ENCODE data around the gene SPARCL1. TPM values are rescaled to one million over a fixed set of nuclear protein-coding genes. Genes with fewer than 3 reads are reported as not detected.

The SPARCL1 gene
- polyA plus RNA-seq, 1 donor (not counting 4 experiments of a cell fraction or from before 2014, with no cell fraction given), result not detected

DNA sequence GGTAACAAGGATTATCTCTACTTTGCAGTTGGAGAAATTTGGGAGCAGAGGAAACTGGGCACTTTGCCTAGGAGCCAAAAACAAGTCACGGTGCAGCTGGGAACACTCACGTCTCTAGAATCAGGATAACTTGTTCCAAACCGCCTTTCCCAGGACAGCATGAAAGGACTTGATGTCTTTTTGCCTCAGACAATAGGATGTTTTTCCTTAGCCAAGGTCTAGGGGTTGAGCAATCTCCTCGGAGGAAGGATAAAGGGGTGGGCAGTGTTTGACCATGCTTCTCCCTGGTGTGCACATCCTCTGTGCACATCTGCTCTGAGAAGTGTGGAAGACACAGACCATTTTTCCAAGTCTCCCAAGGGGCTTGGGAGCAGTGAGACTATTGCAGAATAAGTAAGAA is 1.7 kb upstream of the SPARCL1 start:
- no peaks in the 10 kb centered on the region for H4K20me1 ChIP-seq (ENCODE audit: control insufficient read depth, extremely low read depth, insufficient read depth, low read length)
- no peak overlapping the region for H3K4me3 ChIP-seq (ENCODE audit: control insufficient read depth in 2 of 3, extremely low read depth in 1 of 3, insufficient read depth in 2 of 3, low read depth in 1 of 3, low read length in 3 of 3)
- H2AFZ ChIP-seq (ENCODE audit: control insufficient read depth, low read length), result no peak overlapping the region
- DNase-seq (ENCODE audit: low read depth, low spot score) (peak; percentile 26), FAIRE-seq (peak; percentile 96)
- dilution Hi-C loops (cut with MboI; ENCODE audit: extremely low pct_ligation_motif_present, low sequenced_read_pairs), result no loop called here
- no peaks in the 10 kb centered on the region for H3K9me1 ChIP-seq (ENCODE audit: control insufficient read depth, extremely low read depth, insufficient read depth, low read length)
- TF ChIP-seq EZH2 (IDR thresholded peaks at IDR 0.05; ENCODE audit: low read length), result no peak
- no peak for TF ChIP-seq CTCF (optimal IDR thresholded peaks at IDR 0.05 in 1 of 3, IDR thresholded peaks at IDR 0.05 in 1 of 3, conservative IDR thresholded peaks at IDR 0.05 in 1 of 3; ENCODE audit: extremely low read depth in 1 of 3, insufficient read depth in 2 of 3, low read length in 3 of 3)
- H3K9ac ChIP-seq (ENCODE audit: control insufficient read depth, extremely low read depth, insufficient read depth, low read length), result no peak overlapping the region
- no peaks in the 10 kb centered on the region for H3K36me3 ChIP-seq (ENCODE audit: control insufficient read depth in 2 of 2, extremely low read depth in 1 of 2, insufficient read depth in 2 of 2, low read length in 2 of 2)
- H3K9me3 ChIP-seq (ENCODE audit: control insufficient read depth, low read depth, low read length), result no peaks in the 10 kb centered on the region
- H3K4me1 ChIP-seq (ENCODE audit: control insufficient read depth, extremely low read depth, insufficient read depth, low read length), result peaks cover 6% of the 10 kb centered on the region
- H3K79me2 ChIP-seq (ENCODE audit: control insufficient read depth, insufficient read depth, low read length), result no peaks in the 10 kb centered on the region
- H3K27ac ChIP-seq (ENCODE audit: control insufficient read depth, insufficient read depth, low read length), result no peak overlapping the region
- H3K27me3 ChIP-seq (ENCODE audit: control insufficient read depth, extremely low read depth, insufficient read depth, low read length), result no peaks in the 10 kb centered on the region
- no peak overlapping the region for H3K4me2 ChIP-seq (ENCODE audit: control insufficient read depth, extremely low read depth, insufficient read depth, low read depth, low read length)

- Histone ChIP-seq H3K9ac (ENCODE audit: control insufficient read depth, extremely low read depth, insufficient read depth, low read length) (no peak overlapping the region), H3K9me3 (ENCODE audit: control insufficient read depth, low read depth, low read length) (no peaks in the 10 kb centered on the region), H2AFZ (ENCODE audit: control insufficient read depth, low read length) (no peak overlapping the region), H3K27me3 (ENCODE audit: control insufficient read depth, extremely low read depth, insufficient read depth, low read length) (no peaks in the 10 kb centered on the region), H3K36me3 (ENCODE audit: control insufficient read depth in 2 of 2, extremely low read depth in 1 of 2, insufficient read depth in 2 of 2, low read length in 2 of 2) (no peaks in the 10 kb centered on the region), H3K4me1 (ENCODE audit: control insufficient read depth, extremely low read depth, insufficient read depth, low read length) (peaks cover 6% of the 10 kb centered on the region), H3K4me2 (ENCODE audit: control insufficient read depth, extremely low read depth, insufficient read depth, low read depth, low read length) (no peak overlapping the region), H3K27ac (ENCODE audit: control insufficient read depth, insufficient read depth, low read length) (no peak overlapping the region), H3K9me1 (ENCODE audit: control insufficient read depth, extremely low read depth, insufficient read depth, low read length) (no peaks in the 10 kb centered on the region), H3K4me3 (ENCODE audit: control insufficient read depth in 2 of 3, extremely low read depth in 1 of 3, insufficient read depth in 2 of 3, low read depth in 1 of 3, low read length in 3 of 3) (no peak overlapping the region), H3K79me2 (ENCODE audit: control insufficient read depth, insufficient read depth, low read length) (no peaks in the 10 kb centered on the region), H4K20me1 (ENCODE audit: control insufficient read depth, extremely low read depth, insufficient read depth, low read length) (no peaks in the 10 kb centered on the region)
- dilution Hi-C loops (cut with MboI; ENCODE audit: extremely low pct_ligation_motif_present, low sequenced_read_pairs), result no loop called here
- no peak for TF ChIP-seq CTCF (optimal IDR thresholded peaks at IDR 0.05 in 1 of 3, IDR thresholded peaks at IDR 0.05 in 1 of 3, conservative IDR thresholded peaks at IDR 0.05 in 1 of 3; ENCODE audit: extremely low read depth in 1 of 3, insufficient read depth in 2 of 3, low read length in 3 of 3)
- no peak for FAIRE-seq
- no peak for DNase-seq (ENCODE audit: low read depth, low spot score)
These were observed 1.1 kb upstream of the SPARCL1 start for GRCh38 chr4:87530229-87530628.
